ACHN (cell line): ENCODE results near the gene TRIM9.

Source experiments
- DNase-seq: peaks from one replicate; pipeline ENCODE4 v3.0.0-alpha.2; 2015
- in situ Hi-C: cut with HindIII; loops from 2 replicates; pipeline ENCODE4 v1.10.0; 2017; ENCODE audit warnings: low sequenced_read_pairs, low pct_ligation_motif_present, low pct_unique_long_range_greater_than_20kb

TRIM9 gene

GRCh38 chr14:51095854-51096823 is 1.2 kb upstream of the TRIM9 start:
- in situ Hi-C loops, result no loop called here
- DNase-seq, result peak; percentile 74

DNA sequence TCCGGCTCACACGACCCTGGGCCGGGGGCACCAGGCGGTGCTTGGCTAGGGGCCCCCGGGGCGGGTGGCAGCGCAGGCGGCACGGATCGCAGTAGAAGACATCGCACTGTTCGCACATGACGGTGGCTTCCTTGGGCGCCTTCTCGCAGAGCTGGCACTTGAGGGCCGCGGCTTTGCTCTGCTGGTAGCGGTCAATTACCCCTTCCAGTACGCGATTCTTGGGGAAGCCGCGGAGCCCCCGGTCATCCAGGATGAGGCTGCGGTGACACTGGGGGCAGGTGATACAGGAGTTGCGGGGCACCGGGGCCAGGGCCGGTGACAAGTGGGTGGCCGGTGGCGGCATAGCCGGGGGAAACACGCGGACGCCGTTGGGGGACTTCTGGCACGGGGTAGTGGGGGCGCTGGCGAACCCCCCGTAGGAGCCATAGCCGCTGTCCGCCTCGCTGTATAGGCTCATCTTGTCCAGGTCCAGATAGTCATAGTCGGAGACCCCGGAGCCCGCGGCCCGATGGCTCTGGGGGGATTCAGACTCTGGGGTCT is 553 bp downstream of the TRIM9 start:
- DNase-seq, result peak; percentile 37
- in situ Hi-C loops, result no loop called here

- peak; percentile 58 for DNase-seq
- in situ Hi-C loops, result no loop called here
Observed at GRCh38 chr14:51093371-51094281, 1.3 kb downstream of the TRIM9 start.

DNA sequence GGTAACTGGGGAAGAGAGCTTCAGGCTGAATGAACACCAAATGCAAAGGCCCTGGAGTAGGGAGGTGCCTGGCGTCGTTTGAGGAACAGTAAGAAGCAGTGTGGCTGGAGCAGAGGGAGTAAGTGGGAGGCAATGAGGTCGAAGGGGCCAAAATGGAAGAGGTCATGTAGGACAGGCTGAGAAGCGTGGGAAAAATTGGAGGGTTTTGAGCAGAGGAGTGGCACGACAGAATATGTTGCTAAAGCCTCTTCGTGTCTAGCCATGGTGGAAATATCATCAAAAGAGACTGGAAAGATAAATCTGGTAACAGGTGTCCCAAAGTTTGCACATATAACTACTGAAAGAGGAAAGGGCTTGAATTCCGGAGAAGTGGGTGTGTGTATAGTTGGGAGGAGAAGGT is 1.9 kb downstream of the TRIM9 start:
- DNase-seq, result no peak
- in situ Hi-C loops, result no loop called here

DNA sequence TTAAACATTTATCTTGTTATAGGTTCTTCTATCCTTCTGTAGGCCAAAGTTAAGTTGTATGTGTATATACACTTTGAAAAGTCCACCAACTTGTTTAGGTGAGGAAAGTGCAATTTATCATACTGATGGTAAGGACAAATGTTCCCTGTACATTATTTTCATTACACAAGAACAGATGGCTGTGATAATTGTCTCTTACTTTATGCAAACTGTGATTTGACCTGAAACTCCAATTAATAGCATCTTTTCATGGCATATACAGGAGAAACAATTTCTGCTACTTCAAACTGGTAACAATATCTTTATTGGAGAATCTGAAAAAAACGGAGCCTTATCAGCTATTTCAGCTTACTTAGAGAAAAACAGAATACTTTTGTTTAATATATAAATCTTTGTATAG is 5.6 kb downstream of the TRIM9 start:
- in situ Hi-C loops, result no loop called here
- DNase-seq, result no peak

- in situ Hi-C loops, result no loop called here
Observed at GRCh38 chr14:51087031-51087441, 7.9 kb downstream of the TRIM9 start.

DNA sequence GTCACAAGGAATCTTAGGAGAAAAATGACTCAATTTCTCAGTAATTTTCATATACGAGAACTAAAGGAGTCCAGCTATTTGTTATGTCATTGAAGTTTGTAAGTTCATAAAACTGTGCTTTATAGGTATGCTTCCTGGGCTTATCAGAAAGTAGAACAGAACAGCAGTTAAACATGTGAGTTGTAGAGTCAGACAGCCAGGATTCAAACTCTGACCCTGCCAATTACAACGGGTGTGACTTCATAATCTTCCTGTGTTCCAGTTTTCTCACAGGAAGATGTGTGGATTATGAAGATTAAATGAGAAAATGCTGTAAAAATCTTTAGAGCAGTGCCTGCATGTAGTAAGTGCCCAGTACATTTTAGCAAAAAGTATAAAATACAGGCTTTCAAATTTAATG is 8.9 kb downstream of the TRIM9 start:
- in situ Hi-C loops, result no loop called here
- no peak for DNase-seq

More at GRCh38 chr14:51087031-51087441, 7.9 kb downstream of the TRIM9 start:
- peak; percentile 69 for DNase-seq

DNA sequence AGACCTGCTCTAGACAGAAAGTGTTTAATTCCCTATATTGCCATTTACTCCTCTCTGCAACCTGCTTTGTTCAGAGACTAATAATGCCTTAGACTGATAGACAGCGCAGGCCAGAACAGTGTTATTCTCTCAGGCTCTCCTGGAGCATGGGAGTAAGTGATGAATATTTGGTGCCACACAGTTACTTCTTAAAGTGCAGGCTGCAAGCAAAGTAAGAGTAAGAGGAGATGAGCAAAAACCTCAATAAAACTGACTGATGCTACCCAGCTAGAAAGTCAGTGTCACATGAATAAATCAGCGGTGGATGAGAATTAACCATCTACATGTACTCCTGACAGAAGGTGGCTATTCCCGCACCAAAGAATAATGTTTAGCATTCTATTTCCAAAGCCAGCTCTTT is 9.9 kb downstream of the TRIM9 start:
- no peak for DNase-seq
- in situ Hi-C loops, result no loop called here

GRCh38 chr14:51084507-51084906 is 10.4 kb downstream of the TRIM9 start:
- in situ Hi-C loops, result no loop called here

DNA sequence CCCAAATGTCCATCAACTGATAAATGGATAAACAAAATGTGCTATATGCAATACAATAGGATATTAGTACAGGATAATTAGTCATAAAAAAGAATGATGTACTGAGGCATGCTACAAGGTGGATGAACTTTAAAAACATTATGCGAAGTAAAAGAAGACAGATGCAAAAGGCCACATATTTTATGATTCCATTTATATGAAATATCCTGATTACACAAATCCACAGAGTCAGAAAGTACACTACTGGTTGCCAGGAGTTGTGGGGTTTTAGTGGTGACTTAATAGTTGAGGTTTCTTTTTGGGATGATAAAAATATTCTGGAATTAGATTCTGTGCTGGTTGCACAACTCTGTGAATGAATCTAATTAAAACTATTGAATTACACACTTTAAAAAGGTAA is 12.6 kb downstream of the TRIM9 start:
- in situ Hi-C loops, result no loop called here
- DNase-seq, result no peak

More at GRCh38 chr14:51084507-51084906, 10.4 kb downstream of the TRIM9 start:
- DNase-seq, result no peak

DNA sequence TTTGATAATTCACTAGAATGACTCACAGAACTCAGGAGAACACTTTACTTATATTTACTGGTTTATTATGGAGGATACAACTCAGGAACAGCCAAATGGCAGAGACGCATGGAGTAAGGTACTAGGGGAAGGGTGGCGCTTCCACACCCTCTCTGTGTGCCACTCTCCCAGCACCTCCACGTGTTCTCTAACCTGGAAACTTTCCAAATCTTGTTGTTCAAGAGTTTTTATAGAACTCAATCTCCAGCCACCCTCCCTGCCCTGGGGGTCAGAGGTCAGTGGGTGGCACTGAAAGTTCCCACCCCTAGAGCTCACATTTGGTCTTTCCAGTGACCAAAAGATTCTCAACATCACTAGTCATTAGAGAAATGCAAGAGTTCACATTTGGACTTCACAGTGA is 13.2 kb downstream of the TRIM9 start:
- in situ Hi-C loops, result no loop called here

GRCh38 chr14:51081209-51081608 is 13.7 kb downstream of the TRIM9 start:
- no peak for DNase-seq
- in situ Hi-C loops, result no loop called here

More for the DNA sequence above, 13.2 kb downstream of the TRIM9 start:
- DNase-seq, result no peak

- no peak for DNase-seq
- in situ Hi-C loops, result no loop called here
Observed at GRCh38 chr14:51080645-51081044, 14.3 kb downstream of the TRIM9 start.

- in situ Hi-C loops, result no loop called here
- no peak for DNase-seq
Observed at GRCh38 chr14:51079489-51079888, 15.4 kb downstream of the TRIM9 start.

GRCh38 chr14:51079085-51079484 is 15.8 kb downstream of the TRIM9 start:
- DNase-seq, result no peak

GRCh38 chr14:51074701-51075385 is 20.1 kb downstream of the TRIM9 start:
- no peak for DNase-seq
- in situ Hi-C loops, result no loop called here

More at GRCh38 chr14:51079085-51079484, 15.8 kb downstream of the TRIM9 start:
- in situ Hi-C loops, result no loop called here

GRCh38 chr14:51073731-51074130 is 21.2 kb downstream of the TRIM9 start:
- in situ Hi-C loops, result no loop called here
- DNase-seq, result no peak

GRCh38 chr14:51072976-51073375 is 21.9 kb downstream of the TRIM9 start:
- in situ Hi-C loops, result no loop called here
- no peak for DNase-seq
